GM21786 (cell line): ENCODE measurements around the gene UBXN1.
"Not testable (repeated sequence)": the region's sequence is repeated elsewhere in the genome, so short reads cannot be mapped to it uniquely, and the experiment has no call there.

Experiments used
- ATAC-seq: cut with Tn5 transposase; IDR thresholded peaks from one replicate; pipeline ENCODE4 v1.9.1; 2021; ENCODE audit not compliant: unreplicated experiment

The UBXN1 gene

DNA sequence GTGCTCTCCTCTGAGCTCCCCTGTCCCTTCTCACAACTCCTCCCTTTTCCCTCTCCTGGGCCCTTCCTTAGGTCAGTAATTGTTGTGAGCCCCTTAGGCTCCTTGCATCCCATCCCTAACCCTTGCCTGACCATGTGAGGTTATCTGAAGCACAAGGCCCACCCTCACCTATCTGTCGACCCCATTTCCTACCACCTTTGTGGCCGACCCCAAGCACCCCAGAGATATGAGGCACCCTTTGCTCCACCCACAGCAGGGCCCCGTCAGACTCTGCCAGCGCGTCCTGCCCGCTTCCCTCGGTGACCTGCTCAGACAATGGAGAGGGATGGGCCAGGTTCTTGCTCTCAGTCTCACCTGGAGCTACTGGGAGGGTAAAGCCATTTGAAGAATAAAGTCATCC, 29.9 kb upstream of the UBXN1 start:
- no peak for ATAC-seq

- ATAC-seq: no peak
Observed at GRCh38 chr11:62708392-62708791, 29.5 kb upstream of the UBXN1 start.

DNA sequence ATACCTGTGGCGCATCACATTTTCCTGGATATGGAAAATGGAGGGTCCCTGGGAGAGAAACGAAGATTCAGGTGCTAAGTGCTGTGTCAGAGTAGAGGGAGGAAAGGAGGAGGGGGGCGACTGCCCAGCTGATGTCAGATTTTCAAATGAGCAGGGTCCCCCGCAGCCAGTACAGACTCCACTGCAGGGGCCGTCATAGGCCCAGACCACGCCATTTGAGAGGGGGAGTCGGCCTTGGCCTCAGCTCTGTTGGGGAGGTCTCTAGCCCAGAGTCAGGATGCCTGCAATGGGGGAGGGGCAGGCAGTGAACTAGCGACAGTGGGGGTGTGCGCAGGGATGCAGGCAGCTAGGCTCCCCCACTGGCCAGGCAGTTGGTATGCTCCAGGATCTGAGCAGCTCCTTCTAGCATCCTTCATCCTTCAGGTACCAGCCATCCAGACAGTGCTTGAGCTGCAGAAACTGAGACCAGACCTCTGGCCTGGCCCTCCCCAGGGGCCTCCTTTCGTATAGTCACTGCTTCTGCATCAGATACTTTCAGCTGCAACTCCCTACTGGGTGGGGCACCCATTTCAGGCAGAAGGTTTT, 28.5 kb upstream of the UBXN1 start, which contains the start of the genes BSCL2 and GNG3:
Gene BSCL2 (minus strand): TSS at position 148 of the 585 bp plus-strand sequence. CDS start 229 bp downstream, outside the sequence.
Gene GNG3 (plus strand): TSS at position 400 of the 585 bp plus-strand sequence. CDS start 620 bp downstream, outside the sequence.
- ATAC-seq: no peak

DNA sequence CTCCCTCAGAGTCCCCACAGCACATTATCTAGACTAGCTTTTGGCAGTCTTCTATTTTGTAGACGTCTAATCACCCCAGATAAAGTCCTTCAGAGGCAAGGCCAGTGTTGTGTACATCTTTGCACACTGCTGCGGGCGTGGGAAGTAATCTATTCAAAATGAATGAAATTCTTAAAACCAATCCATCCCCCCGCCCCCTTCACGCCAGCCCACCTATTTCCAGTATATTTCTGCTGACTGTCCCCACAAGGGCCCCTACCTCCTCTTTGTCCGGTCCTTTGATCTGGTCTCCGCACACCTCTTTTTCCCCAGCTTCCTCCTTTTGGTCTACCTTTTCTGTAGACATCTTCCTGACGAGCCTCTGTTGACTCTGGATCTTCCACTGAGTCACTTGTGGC, 28.0 kb upstream of the UBXN1 start:
- ATAC-seq: no peak

DNA sequence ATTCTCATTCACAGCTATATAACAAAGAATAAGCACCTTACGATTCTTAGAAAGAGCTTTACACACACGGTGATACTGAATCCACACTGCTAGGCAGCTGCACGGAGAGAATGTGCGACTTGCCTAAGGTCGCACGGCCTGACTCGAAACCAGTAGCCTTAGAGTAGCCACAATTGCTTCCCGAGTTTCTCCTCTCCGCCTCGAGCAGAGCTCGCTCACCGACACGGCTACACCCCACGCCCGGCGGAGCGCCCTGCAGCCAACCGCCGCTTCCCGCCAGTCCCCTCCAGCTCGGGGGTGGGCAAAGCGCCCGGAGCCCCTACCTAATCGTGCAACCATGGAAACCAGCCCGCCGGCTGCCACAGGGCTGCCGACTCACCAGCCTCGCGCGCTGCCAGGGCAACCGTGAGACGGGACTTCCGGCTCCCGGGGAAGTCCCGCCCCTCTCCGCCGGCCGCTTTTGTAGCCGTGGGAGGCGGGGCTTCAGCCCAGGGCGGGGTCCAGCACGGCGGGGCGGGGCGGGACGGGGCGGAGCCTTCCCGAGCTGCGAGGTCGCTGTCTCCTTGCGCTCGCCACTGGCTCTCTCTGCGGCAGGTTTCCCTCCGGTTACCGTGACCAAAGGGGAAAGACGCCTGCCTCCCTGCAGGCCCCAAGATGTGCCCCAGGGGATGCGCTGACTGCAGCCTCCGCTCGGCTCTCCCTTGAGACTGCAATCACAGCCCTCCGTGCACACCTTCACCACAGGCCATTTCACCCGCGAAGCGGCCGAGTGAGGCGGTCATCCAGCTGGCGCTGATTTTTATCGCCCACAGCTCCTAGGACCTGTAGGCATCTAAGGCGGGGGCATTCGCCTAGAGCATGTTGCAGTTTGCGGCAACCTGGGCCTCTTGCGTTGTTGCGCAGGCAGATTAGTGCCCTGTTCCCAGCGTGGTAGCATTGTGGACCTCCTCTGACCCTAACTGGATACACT, 27.3 kb upstream of the UBXN1 start:
- peak; percentile 57 for ATAC-seq

DNA sequence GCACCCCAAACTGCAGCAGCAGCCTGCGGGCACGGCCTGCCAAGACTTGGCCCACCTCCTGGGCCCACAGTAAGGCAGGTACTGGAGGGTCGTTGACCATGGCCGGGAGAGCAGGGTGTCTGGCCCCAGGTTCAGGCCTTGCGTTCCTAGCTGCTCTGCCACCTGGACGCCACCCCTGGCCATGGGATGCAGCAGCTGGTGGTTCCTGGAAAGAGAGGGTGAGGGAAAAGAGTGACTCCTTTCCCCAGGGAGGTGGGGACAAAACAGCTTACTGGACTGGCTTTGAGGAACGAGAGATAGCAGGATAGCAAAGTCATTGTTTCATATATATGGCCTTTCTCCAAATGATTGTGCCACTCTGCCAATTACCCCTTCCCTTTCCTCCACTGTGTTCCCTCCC, 26.5 kb upstream of the UBXN1 start:
- no peak for ATAC-seq

- not testable (repeated sequence) for ATAC-seq
Observed at GRCh38 chr11:62703921-62704320, 25.0 kb upstream of the UBXN1 start.

DNA sequence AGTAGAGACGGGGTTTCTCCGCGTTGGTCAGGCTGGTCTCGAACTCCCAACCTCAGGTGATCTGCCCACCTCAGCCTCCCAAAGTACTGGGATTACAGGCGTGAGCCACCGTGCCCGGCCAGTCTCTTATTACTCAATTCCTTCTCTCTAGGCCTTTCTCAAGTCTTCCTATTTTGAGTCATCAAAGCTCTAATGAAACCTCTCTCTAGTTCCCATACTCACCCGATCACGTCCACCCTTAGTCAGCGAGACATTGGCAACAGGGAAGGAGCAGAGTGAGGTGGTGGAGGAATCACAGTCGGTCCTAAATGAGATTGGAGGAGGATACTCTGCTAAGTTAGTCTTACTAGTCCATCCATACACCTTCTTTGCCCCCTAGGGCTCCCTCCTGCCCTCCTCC, 23.4 kb upstream of the UBXN1 start:
- no peak for ATAC-seq

DNA sequence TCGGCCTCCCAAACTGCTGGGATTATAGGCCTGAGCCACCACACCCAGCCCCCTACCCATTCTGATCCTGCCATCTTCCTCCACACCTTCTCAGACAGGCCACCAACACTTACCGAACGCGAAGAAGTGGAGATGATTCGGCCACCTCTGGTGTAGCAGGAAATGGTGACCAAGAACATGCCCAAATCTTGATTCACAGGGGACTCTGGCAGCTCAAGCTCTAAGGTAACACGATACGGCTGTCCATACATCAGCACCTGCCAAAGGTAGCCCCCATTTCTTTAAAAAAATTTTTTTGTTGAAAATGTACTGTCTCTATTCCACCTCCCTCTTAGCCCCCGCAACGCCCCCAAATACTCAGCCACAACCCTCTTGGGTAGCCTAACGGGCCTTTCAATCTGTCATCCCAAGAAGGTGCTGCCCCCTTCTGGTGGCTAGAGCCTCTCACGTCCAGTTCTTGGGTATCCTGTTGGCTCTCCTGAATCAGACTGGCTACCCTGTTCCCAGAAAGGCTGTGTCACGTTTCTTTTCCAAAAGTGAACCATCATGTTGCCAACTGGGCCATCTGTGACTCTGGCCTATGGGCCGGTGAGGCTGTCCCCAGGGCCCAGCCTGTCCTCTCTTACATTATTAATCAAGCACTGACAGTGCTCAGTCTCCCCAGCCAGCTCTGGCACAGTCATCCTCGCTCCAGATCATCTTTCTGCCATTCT, 15.7 kb upstream of the UBXN1 start:
- ATAC-seq: no peak

DNA sequence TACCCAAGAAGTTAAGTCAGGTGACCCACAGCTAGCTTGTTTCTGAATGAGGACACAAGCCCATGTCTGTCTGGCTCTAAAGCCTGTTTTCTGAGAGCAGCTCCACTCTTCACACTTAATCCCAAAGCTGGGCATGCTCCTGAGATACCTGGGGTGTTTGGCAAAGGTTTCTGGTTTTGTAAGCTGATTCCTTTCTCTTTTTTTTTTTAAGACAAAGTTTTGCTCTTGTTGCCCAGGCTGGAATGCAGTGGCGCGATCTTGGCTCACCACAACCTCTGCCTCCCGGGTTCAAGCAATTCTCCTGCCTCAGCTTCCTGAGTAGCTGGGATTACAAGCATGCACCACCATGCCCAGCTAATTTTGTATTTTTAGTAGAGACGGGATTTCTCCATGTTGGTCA, 14.8 kb upstream of the UBXN1 start:
- ATAC-seq: not testable (repeated sequence)

DNA sequence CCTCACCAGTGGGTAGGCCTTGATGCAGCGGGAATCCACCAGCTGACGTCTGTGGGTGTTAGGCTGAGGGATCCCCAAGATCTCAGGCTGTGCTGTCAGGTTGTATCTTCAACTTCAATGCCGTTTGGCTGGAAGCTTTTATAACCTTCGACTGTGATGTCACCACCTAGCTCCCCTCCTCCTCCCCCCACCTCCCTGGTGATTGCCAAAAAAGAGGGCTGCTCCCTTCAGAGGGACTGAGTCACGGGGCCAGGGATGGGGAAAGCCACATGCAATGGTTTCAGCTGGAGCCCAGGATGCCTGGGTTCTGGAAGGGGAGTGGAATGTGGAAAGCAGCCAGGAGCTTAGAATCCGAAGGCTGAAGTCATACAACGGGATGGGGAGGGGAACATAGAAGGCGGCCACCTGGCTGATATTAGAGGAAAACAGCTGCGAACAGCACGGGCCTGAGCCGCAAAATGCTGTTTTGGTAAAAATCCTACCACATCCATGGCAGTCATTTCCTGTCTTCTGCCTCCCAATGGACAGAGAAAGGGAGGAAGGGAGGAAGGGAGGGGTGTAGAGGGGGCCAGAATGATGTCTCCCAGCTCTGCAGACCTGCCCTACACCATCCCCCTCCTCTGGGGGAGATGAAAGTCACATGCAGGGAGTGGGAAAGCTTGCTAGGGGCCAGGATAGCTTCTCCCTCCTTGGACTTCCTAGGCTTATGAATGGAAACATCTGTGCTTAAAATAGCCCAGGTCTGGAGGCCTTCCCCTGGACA, 10.7 kb upstream of the UBXN1 start, which contains the start of gene LRRN4CL:
Gene LRRN4CL (minus strand): TSS at position 110 of the 763 bp plus-strand sequence. CDS start 1,022 bp downstream, outside the sequence.
- ATAC-seq: no peak

GRCh38 chr11:62688491-62688890, 9.6 kb upstream of the UBXN1 start:
- ATAC-seq: no peak

- no peak for ATAC-seq
Observed at GRCh38 chr11:62687508-62688396, 8.9 kb upstream of the UBXN1 start.

GRCh38 chr11:62682518-62682917, 3.6 kb upstream of the UBXN1 start:
- ATAC-seq: no peak

DNA sequence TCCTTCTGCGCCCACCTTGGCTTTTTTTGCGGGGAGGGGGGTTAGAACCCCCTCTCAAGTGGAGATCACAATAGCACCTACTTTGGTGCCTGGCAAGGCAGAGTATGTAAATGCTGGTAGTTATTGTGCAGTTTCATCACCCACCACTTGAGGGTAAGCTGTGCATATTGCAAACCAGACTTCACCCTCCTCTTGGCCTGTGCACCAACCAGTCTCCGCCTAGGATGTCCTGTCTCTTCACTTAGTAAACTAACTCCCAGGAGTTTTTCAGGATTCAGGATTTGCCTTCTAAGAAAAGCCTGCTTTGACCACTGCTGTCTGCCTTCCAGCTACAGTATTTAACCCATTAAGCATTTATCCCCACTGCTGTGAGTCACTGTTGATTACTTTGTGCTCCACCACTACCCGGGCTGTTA, 2.0 kb upstream of the UBXN1 start:
- peak; percentile 58 for ATAC-seq

GRCh38 chr11:62678433-62678769, 472 bp downstream of the UBXN1 start:
- ATAC-seq: no peak

DNA sequence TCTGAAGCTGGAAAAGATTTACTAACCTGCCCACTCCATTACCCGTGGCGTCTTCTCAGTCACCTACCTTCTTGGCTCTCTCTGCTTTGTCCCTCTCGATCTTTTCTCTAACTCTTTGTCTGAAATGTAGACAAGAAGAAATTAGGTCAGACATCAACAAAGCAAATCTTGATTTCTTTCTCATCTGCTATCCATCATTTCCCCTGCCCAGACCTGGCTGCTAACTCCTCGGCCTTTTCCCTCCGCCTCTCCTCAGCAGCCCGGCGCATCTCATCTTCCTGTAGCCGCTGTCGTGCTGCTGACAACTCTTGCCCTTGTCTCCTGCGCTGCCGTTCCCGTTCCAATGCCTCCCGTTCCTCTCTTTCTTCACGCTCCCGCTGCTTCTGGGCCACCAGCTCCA, 1.2 kb downstream of the UBXN1 start:
- ATAC-seq: no peak

- no peak for ATAC-seq
Observed at GRCh38 chr11:62677156-62677555, 1.7 kb downstream of the UBXN1 start.

- ATAC-seq: no peak
Observed at GRCh38 chr11:62676698-62677097, 2.2 kb downstream of the UBXN1 start.

- ATAC-seq: not testable (repeated sequence)
Observed at GRCh38 chr11:62675415-62675814, 3.5 kb downstream of the UBXN1 start.
